ENCODE measurements around the gene CDAN1.
"Not testable (repeated sequence)": the region's sequence is repeated elsewhere in the genome, so short reads cannot be mapped to it uniquely, and the experiment has no call there.

The CDAN1 gene, protein sequence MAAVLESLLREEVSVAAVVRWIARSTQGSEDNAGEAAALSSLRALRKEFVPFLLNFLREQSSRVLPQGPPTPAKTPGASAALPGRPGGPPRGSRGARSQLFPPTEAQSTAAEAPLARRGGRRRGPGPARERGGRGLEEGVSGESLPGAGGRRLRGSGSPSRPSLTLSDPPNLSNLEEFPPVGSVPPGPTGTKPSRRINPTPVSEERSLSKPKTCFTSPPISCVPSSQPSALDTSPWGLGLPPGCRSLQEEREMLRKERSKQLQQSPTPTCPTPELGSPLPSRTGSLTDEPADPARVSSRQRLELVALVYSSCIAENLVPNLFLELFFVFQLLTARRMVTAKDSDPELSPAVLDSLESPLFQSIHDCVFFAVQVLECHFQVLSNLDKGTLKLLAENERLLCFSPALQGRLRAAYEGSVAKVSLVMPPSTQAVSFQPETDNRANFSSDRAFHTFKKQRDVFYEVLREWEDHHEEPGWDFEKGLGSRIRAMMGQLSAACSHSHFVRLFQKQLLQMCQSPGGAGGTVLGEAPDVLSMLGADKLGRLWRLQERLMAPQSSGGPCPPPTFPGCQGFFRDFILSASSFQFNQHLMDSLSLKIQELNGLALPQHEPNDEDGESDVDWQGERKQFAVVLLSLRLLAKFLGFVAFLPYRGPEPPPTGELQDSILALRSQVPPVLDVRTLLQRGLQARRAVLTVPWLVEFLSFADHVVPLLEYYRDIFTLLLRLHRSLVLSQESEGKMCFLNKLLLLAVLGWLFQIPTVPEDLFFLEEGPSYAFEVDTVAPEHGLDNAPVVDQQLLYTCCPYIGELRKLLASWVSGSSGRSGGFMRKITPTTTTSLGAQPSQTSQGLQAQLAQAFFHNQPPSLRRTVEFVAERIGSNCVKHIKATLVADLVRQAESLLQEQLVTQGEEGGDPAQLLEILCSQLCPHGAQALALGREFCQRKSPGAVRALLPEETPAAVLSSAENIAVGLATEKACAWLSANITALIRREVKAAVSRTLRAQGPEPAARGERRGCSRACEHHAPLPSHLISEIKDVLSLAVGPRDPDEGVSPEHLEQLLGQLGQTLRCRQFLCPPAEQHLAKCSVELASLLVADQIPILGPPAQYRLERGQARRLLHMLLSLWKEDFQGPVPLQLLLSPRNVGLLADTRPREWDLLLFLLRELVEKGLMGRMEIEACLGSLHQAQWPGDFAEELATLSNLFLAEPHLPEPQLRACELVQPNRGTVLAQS

DNA sequence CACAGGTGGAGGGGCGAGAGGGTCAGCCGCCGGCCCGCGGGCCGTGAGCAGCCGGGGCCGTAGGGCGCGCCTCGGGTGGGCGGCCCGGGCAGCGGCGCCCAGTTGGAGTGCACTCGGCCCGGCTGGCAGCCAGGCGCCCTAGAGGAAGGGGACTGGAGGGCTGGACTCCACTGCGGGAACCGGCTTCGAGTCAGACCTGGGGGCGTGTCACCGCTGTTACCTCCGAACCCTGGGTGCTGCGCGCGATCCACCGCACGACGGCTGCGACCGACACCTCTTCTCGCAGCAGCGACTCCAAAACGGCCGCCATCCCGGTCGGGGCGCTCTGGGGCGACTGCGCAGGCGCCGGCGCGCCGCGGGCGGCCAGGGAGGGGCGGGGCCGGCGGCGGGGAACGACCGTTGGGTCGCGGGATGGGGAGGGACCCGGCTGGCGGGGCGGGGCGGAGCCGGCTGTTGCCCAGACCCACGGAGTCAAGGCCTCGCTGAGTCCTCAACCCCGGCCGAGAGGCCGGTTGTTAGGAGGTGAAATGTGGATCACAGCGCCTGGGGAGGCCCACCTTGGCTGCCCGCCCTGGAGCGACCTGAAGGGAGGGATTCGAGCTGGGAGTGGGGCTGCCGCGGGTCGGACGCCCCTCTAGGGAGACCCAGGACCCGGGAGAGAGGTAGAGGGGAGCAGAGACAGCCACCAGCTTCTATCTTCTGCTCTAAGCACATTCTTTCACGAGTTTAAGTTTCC is at the start of gene CDAN1:
TSS of gene CDAN1 (minus strand) at position 336 of the 736 bp plus-strand sequence. CDS start at position 310, 26 bp downstream.
- peak; percentile 85 to 88 for DNase-seq (ENCODE audit: low read depth in 2 of 2)

DNA sequence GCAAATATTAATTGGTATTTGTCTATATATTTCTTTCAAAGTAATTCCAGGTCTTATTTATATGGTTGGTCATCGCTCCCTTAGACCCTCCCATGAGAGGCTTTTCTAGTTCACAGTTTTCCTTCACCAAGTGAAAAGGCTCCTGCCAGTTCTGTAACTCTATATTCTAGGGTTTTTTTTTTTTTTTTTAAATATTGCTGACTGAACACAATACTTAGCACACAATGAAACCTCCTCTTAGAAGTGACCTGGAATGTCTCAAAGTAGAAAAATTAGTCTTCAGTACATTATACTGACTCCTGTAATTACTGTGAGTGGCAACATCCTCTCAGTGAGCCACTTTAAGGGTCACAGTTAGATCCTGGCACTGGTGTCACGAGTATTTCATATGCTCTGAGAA is 48.6 kb upstream of the CDAN1 start:
- no peak for DNase-seq (ENCODE audit: low read depth in 2 of 2)

DNA sequence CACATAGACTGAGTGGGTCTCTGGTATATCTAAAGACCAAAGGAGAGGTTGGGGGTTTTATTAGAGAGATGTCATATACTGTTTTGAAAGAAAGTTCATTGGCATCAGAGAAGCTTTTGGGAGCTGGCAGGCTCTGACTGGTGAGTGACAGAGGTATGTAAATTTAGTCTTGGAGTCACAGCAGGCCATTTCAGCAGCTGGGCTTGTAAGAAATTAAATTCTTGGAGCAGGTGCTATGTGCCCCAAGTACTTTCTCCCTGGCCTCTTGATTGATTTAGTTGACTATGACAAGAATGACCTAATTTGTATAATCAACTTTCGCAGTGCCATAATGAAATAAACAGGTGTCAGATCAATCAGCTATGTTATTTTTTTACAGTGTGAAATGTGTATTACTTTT is 47.8 kb upstream of the CDAN1 start:
- DNase-seq (ENCODE audit: low read depth in 2 of 2), result no peak

DNA sequence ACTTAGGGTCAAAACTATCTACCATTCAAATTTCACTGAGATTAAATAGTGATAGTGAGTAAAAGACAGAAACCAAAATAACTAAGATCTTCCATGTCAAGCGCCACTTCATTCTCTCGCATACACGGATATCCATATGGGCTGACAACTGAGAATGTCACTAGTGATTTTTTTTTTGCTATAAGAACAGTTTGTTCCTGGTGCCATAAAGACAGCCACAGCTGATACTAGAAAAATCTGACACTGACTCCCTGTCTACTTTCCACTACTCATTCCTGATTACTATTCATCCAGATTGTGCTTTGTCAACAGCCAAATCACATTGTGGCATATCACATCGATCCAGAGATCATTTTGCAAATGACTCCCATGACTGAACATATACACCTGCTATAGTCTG is 45.8 kb upstream of the CDAN1 start:
- no peak for DNase-seq (ENCODE audit: low read depth in 2 of 2)

DNA sequence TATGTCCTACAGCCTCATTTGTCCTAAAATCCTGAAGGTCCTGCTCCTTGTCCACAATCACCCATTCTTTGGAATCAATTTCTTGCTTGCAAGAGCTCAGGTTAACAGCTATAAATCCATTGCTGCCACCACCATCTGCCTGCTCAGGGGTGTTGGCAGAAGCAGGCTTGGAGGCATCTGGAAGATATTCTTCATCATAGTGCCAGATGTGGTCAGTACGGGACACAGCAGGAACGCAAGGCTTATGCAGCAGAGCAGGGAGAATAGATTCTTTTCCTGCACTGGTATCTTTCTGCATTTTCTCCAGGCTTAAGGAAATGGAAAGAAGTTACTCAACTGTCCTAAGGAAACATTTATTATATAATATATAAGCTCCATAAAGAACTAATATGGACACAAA is 38.5 kb upstream of the CDAN1 start:
- no peak for DNase-seq (ENCODE audit: low read depth in 2 of 2)

DNA sequence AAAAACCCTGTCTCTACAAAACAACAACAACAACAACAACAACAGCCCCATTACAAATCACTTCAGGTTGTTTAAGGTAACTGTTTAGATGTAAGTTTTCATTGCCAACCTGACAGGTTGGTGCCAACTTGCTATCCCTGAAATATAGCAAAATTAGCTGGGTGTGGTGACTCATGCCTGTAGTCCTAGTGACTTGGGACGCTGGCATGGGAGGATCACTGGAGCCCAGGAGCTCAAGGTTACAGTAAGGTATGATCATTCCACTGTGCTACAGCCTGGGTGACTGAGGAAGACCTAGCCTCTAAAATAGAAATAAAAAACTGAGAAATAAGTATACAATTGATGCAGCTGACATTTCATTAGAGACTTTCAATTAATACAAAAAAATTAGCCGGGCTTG is 36.0 kb upstream of the CDAN1 start:
- no peak for DNase-seq (ENCODE audit: low read depth in 2 of 2)

DNA sequence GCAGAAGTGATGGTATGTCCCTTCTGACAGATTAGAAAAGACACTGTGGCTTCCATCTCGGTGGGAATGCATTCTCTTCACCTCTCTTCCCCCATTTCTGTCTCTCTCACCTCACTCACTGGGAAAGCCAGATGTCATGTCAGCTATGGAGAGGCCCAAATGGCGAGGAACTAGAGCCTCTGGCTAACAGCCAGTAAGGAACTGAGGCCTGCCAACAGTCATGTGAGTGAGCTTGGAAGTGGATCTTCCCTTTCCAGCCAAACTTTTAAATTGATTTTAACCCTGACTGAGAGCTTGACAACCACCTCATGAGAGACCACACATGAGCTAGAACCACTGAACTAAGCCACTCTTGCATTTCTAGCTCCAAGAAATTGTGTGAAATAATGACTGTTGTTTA is 35.2 kb upstream of the CDAN1 start:
- DNase-seq (ENCODE audit: low read depth in 2 of 2), result no peak

DNA sequence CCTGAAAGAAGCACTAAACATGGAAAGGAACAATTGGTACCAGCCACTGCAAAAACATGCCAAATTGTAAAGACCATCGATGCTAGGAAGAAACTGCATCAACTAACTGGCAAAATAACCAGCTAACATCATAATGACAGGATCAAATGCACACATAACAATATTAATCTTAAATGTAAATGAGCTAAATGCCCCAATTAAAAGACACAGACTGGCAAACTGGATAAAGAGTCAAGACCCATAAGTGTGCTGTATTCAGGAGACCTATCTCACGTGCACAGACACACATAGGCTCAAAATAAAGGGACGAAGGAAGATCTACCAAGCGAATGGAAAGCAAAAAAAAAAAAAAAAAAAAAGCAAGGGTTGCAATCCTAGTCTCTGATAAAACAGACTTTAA is 29.2 kb upstream of the CDAN1 start:
- not testable (repeated sequence) for DNase-seq (ENCODE audit: low read depth in 2 of 2)

DNA sequence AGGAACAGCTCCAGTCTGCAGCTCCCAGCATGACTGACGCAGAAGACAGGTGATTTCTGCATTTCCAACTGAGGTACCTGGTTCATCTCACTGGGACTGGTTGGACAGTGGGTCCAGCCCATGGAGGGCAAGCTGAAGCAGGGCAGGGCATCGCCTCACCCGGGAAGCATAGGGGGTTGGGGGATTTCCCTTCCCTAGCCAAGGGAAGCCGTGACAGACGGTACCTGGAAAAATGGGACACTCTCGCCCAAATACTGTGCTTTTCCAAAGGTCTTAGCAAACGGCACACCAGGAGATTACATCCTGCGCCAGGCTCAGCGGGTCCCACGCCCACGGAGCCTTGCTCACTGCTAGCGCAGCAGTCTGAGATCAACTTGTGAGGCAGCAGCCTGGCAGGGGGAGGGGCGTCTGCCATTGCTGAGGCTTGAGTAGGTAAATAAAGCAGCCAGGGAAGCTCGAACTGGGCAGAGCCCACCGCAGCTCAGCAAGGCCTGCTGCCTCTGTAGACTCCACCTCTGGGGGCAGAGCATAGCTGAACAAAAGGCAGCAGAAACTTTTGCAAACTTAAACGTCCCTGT is 27.3 kb upstream of the CDAN1 start:
- not testable (repeated sequence) for DNase-seq (ENCODE audit: low read depth in 2 of 2)

DNA sequence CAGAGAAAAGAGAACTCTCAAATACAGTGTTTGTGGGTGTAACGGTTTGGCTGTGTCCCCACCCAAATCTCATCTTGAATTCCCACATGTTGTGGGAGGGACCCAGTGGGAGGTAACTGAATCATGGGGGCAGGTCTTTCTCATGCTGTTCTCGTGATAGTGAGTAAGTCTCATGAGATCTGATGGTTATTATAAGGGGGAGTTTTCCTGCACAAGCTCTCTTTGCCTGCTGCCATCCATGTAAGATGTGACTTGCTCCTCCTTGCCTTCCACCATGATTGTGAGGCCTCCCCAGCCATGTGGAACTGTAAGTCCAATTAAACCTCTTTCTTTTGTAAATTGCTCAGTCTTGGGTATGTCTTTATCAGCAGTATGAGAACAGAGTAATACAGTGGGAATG is 24.9 kb upstream of the CDAN1 start:
- DNase-seq (ENCODE audit: low read depth in 2 of 2), result not testable (repeated sequence)

DNA sequence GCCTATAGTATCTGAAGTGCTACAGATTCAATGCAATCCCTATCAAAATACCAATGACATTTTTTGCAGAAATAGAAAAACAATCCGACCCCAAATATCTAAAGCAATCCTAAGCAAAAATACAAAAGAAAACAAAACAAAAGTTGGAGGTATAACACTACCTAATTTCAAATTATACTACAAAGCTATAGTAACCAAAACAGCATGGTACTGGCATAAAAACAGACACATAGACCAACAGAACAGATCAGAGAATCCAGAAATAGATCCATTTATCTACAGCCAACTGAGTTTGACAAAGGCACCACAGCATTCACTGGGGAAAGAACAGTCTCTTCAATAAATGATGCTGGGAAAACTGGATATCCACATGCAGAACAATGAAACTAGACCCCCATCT is 23.8 kb upstream of the CDAN1 start:
- no peak for DNase-seq (ENCODE audit: low read depth in 2 of 2)

DNA sequence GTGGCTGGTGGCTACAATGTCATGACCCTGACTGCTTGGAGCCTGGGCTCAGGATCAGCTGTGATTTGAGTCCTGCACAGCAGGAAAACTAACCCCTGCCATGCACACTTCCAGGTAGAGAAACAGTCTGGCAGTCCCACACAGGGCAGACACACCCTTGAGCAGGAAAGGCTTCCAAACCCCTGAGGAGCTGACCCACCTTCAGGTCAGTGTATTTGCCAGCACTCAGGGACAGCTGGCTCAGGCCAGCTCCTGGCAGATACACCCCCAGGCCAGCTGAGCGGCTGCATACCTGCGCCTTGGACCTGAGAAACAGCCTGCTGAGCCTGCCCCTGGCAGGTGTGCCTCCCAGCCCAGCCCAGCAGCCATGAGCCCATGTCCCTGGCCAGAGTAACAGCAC is 22.2 kb upstream of the CDAN1 start:
- DNase-seq (ENCODE audit: low read depth in 2 of 2), result no peak

DNA sequence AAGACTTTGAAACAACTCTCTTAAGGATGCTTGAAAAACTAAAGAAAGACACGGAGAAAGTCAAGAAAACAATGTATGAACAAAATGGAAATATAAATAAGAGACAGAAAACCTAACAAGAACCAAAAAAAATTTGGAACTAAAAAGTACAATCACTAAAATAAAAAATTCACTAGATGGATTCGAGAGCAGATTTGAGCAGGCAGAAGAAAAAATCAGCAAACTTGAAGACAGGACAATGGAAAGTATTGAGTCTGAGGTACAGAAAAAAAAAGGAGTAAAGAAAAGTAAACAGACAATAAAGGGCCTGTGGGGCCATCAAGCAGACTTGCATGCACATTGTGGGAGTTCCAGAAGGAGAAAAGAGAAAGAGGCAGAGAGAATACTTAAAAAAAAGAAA is 13.4 kb upstream of the CDAN1 start:
- DNase-seq (ENCODE audit: low read depth in 2 of 2), result no peak

DNA sequence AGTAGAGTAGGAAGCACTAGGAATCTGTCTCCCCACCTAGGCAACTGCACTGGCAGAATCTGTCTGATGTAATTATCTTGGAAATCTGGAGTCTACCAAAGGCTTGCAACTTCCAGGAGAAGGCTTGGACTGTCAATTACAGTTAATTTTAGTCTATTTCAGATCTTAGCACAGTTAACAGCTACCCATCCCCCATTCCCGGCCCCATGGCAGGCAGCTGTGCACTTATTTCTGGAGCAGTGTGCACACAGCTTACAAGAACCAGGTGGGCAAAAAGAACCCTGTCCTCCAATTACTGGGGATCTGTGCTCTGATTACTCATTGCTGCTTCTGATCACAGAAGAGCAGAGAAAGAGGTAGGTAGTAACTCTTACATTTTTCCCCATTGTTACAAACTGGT is 12.3 kb upstream of the CDAN1 start:
- DNase-seq (ENCODE audit: low read depth in 2 of 2), result no peak

DNA sequence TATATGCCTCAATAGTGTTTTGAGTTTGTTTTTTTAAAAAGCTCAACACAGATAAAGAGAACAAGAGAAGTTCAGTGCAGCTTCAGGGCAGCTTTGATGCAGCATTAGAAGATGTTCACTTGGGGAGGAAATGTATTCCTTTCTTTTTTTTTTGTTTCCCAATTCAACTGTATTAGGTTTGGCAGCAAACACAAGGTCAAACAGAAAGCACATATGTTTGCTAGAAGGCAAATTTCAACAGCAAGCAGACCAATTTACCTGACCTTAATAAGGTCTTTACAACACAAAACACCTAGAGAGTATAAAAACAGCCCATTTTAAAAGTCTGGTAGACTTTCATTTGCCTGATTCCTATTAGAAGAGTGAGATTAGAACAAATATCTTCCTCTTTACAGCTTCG is 7.3 kb upstream of the CDAN1 start:
- no peak for DNase-seq (ENCODE audit: low read depth in 2 of 2)

DNA sequence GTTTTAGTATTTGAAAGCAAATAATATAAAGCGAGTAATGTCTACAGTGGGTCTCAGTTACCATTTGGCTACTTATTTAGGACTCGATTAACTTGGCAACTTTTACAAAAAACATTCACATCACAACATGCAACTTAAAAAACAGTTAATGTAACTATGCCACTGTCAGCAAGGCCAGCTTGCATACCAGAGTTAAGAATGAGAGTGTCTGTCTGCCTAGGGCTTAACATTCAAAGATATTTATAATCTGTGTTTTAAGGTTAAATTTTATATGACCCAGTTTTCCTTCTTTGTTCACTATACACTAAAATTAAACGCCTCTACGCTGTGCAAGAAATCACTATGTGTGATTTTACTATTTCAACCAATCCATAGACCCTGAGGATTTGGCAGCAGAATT is 5.2 kb upstream of the CDAN1 start:
- no peak for DNase-seq (ENCODE audit: low read depth in 2 of 2)

DNA sequence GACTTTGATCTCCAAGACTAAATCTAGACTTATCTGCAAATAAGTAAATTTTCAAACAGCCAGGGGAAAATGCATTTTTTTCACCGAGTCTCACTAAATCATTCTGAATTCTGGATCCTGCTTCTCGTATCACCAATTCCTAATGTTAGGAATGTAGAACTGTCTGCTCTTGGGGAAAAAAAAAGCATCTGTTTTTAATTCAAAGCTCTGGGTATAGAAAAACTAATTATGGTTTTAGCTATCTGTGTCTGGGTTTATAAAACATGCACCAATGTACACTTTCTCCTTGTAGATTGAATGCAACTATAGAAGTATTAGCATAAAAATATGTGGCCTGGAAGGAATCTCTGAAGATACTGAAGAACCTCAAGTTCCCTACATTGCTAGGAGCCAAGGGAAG is 4.8 kb upstream of the CDAN1 start:
- no peak for DNase-seq (ENCODE audit: low read depth in 2 of 2)

DNA sequence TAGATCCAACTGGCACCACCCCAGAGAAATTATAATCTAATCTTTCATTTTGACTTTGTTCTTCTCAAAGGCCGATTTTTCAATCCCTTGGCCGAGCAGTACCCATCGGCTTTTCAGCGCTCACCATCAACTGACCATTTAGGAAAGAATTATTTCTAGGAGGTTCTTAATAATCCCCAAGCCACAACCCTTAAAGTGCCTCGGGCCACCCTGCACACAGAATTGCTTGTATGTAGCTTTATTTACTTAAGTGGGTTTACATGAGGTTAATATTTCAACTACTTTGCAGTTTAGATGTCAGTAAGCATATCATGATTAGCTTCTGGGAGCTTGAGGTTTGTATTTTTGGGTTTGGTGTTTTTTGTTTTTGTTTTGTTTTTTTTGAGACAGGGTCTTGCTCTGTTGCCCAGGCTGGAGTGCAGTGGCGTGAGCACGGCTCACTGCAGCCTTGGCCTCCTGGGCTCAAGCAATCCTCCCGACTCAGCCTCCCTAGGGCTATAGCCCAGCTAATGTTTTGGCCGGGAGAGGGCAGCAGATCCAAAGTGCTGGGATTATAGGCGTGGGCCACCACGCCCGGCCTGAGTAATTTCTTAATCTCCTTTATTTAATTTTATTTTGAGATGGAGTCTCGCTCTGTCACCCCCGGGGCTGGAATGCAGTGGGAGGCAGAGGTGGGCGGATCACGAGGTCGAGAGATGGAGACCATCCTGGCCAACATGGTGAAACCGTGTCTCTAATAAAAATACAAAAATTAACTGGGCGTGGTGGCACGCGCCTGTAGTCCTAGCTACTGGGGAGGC is 801 bp upstream of the CDAN1 start:
- no peak for DNase-seq (ENCODE audit: low read depth in 2 of 2)

DNA sequence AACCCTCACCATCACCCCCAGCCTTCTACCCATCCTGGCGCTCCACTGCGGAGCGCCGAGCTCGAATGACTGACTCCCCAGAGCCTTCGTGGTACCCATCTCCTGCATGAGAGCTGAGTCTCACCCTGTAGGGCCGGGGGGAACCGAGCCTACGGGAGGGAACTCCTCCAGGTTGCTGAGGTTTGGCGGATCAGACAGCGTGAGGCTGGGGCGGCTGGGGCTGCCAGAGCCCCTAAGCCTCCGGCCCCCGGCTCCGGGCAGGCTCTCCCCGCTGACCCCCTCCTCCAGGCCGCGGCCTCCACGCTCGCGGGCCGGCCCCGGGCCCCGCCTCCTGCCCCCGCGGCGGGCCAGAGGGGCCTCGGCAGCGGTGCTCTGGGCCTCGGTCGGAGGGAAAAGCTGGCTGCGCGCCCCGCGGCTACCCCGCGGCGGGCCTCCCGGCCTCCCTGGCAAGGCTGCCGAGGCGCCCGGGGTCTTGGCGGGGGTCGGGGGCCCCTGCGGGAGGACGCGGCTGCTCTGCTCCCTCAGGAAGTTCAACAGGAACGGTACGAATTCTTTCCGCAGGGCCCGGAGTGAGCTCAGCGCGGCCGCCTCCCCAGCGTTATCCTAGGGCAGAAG is 643 bp downstream of the CDAN1 start:
- no peak for DNase-seq (ENCODE audit: low read depth in 2 of 2)
